Activated CD4-positive, alpha-beta T cell treated with anti-CD3 and anti-CD28 coated beads for 24 hours (primary cell): Measurements from ENCODE around the gene PDE2A.
A peak's percentile ranks its signal among the peaks of the same experiment; 100 is the strongest.

ENCODE experiments used
- DNase-seq, 2 donors: peaks; one replicate each; pipeline ENCODE4 v3.0.0-alpha.2; 2020; ENCODE audit warnings: low read depth in 2 of 2

The PDE2A gene

GRCh38 chr11:72673943-72674828 lies at the start of gene PDE2A:
PDE2A (minus strand) TSS chr11:72674422; CDS start chr11:72674207, 215 bp downstream.
- no peak for DNase-seq

GRCh38 chr11:72723508-72723907 lies 49.3 kb upstream of the PDE2A start:
- no peak for DNase-seq

- peak; percentile 67 to 72 for DNase-seq
These were observed 48.0 kb upstream of the PDE2A start for GRCh38 chr11:72722050-72722748.

- DNase-seq: no peak
These were observed 47.4 kb upstream of the PDE2A start for GRCh38 chr11:72721689-72722049.

- no peak for DNase-seq
These were observed 47.1 kb upstream of the PDE2A start for GRCh38 chr11:72721276-72721675.

- no peak for DNase-seq
These were observed 46.6 kb upstream of the PDE2A start for GRCh38 chr11:72720784-72721183.

GRCh38 chr11:72720047-72720446 lies 45.8 kb upstream of the PDE2A start:
- no peak for DNase-seq

- no peak for DNase-seq
These were observed 45.3 kb upstream of the PDE2A start for GRCh38 chr11:72719551-72719950.

GRCh38 chr11:72719144-72719543 lies 44.9 kb upstream of the PDE2A start:
- DNase-seq: no peak

- DNase-seq: no peak
These were observed 43.9 kb upstream of the PDE2A start for GRCh38 chr11:72718101-72718501.

GRCh38 chr11:72716788-72717435 lies 42.7 kb upstream of the PDE2A start:
- no peak for DNase-seq

- no peak for DNase-seq
These were observed 42.1 kb upstream of the PDE2A start for GRCh38 chr11:72716290-72716689.

- no peak for DNase-seq
These were observed 38.6 kb upstream of the PDE2A start for GRCh38 chr11:72712841-72713240.

GRCh38 chr11:72712168-72712751 lies 38.0 kb upstream of the PDE2A start:
- DNase-seq: no peak

- no peak for DNase-seq
These were observed 36.9 kb upstream of the PDE2A start for GRCh38 chr11:72711141-72711540.

GRCh38 chr11:72710278-72710677 lies 36.1 kb upstream of the PDE2A start:
- DNase-seq: no peak

GRCh38 chr11:72709478-72710238 lies 35.4 kb upstream of the PDE2A start:
- no peak for DNase-seq

GRCh38 chr11:72707032-72707431 lies 32.8 kb upstream of the PDE2A start:
- DNase-seq: no peak

- DNase-seq: no peak
These were observed 32.4 kb upstream of the PDE2A start for GRCh38 chr11:72706579-72706978.

GRCh38 chr11:72705442-72706365 lies 31.5 kb upstream of the PDE2A start:
- DNase-seq: no peak
